GM12892 (cell line): ENCODE data around the gene LKAAEAR1.

Source experiments
- POLR2A ChIP-seq: IDR thresholded peaks from 2 replicates; pipeline ENCODE4 v1.6.1; 2011; ENCODE audit warnings: low read depth, low read length, control low read depth
- POLR2AphosphoS5 ChIP-seq: IDR thresholded peaks from 2 replicates; pipeline ENCODE4 v1.6.1; 2011; ENCODE audit warnings: low read depth, low read length, control low read depth
- TAF1 ChIP-seq: IDR thresholded peaks from 2 replicates; pipeline ENCODE4 v1.6.1; 2011; ENCODE audit warnings: low read depth, mild to moderate bottlenecking, control low read depth, low read length, borderline replicate concordance

DNA sequence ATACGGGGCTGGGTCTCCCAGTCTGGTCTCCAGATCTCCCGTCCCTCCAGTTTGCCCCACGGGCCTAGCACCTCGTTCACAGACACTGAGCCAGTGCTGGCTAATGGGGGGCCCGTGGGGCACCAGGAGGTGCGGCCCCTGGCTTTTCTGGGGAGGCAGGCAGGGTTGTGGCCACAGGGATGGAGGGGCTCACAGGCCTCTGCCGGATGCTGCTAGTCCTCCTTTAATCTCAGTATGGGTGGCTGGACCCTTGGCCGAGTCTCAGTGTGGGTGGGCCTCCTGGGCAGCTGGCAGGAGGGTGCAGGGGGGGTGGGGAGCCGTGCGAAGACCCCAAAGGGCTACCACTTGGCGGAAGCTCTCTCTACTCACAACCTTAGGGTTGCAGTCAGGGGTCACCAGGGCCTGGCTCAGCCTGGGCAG, 33.2 kb downstream of the LKAAEAR1 start:
- TF ChIP-seq POLR2AphosphoS5 (no peak), POLR2A (no peak), TAF1 (no peak)
